ENCODE measurements around the gene RCAN3. TPM values are rescaled to one million over a fixed set of nuclear protein-coding genes. Genes with fewer than 3 reads are reported as not detected.

RCAN3 gene
- total RNA-seq, 1 donor from 2014 or later, result 20.4 TPM

- DNase-seq (ENCODE audit: extremely low spot score, unreplicated experiment), result no peak
- no peaks in the 10 kb centered on the region for H3K9me3 Mint-ChIP-seq
- peaks cover 36% of the 10 kb centered on the region for H3K4me1 Mint-ChIP-seq (ENCODE audit: unreplicated experiment)
- peaks cover 4% of the 10 kb centered on the region for H3K36me3 Mint-ChIP-seq
- peaks cover 35% of the 10 kb centered on the region for H3K27me3 Mint-ChIP-seq
- H3K4me3 Mint-ChIP-seq, result peak overlapping the region; percentile 17
- H3K27ac Mint-ChIP-seq, result no peak overlapping the region
- no peak for TF ChIP-seq CTCF (conservative IDR thresholded peaks at IDR 0.05)
Measured at GRCh38 chr1:24558902-24559791, 56.5 kb downstream of the RCAN3 start.

GRCh38 chr1:24560361-24560760, 57.7 kb downstream of the RCAN3 start:
- Mint-ChIP-seq H3K27me3 (peaks cover 24% of the 10 kb centered on the region), H3K36me3 (peaks cover 4% of the 10 kb centered on the region), H3K27ac (no peak overlapping the region), H3K4me1 (ENCODE audit: unreplicated experiment) (peaks cover 39% of the 10 kb centered on the region), H3K9me3 (no peaks in the 10 kb centered on the region), H3K4me3 (no peak overlapping the region)
- no peak for DNase-seq (ENCODE audit: extremely low spot score, unreplicated experiment)
- no peak for TF ChIP-seq CTCF (conservative IDR thresholded peaks at IDR 0.05)

GRCh38 chr1:24562625-24563024, 60.0 kb downstream of the RCAN3 start:
- peaks cover 38% of the 10 kb centered on the region for H3K4me1 Mint-ChIP-seq (ENCODE audit: unreplicated experiment)
- H3K36me3 Mint-ChIP-seq, result no peaks in the 10 kb centered on the region
- no peak overlapping the region for H3K27ac Mint-ChIP-seq
- no peak for DNase-seq (ENCODE audit: extremely low spot score, unreplicated experiment)
- H3K4me3 Mint-ChIP-seq, result no peak overlapping the region
- H3K9me3 Mint-ChIP-seq, result no peaks in the 10 kb centered on the region
- peaks cover 7% of the 10 kb centered on the region for H3K27me3 Mint-ChIP-seq
- TF ChIP-seq CTCF (conservative IDR thresholded peaks at IDR 0.05), result no peak

- no peaks in the 10 kb centered on the region for H3K9me3 Mint-ChIP-seq
- H3K27ac Mint-ChIP-seq, result no peak overlapping the region
- DNase-seq (ENCODE audit: extremely low spot score, unreplicated experiment), result no peak
- H3K27me3 Mint-ChIP-seq, result no peaks in the 10 kb centered on the region
- H3K4me3 Mint-ChIP-seq, result no peak overlapping the region
- peaks cover 41% of the 10 kb centered on the region for H3K4me1 Mint-ChIP-seq (ENCODE audit: unreplicated experiment)
- no peak for TF ChIP-seq CTCF (conservative IDR thresholded peaks at IDR 0.05)
- no peaks in the 10 kb centered on the region for H3K36me3 Mint-ChIP-seq
Measured at GRCh38 chr1:24564695-24565094, 62.1 kb downstream of the RCAN3 start.

- Mint-ChIP-seq H3K9me3 (no peaks in the 10 kb centered on the region), H3K27me3 (no peaks in the 10 kb centered on the region), H3K4me3 (no peak overlapping the region), H3K27ac (no peak overlapping the region), H3K4me1 (ENCODE audit: unreplicated experiment) (peaks cover 36% of the 10 kb centered on the region), H3K36me3 (no peaks in the 10 kb centered on the region)
- no peak for TF ChIP-seq CTCF (conservative IDR thresholded peaks at IDR 0.05)
- DNase-seq (ENCODE audit: extremely low spot score, unreplicated experiment), result no peak
Measured at GRCh38 chr1:24566236-24566867, 63.7 kb downstream of the RCAN3 start.
